ENCODE data around the gene DKK3. TPM values are rescaled to one million over a fixed set of nuclear protein-coding genes. Genes with fewer than 3 reads are reported as not detected.

Gene DKK3
- polyA plus RNA-seq, 1 donor: 49.7 TPM

DNA sequence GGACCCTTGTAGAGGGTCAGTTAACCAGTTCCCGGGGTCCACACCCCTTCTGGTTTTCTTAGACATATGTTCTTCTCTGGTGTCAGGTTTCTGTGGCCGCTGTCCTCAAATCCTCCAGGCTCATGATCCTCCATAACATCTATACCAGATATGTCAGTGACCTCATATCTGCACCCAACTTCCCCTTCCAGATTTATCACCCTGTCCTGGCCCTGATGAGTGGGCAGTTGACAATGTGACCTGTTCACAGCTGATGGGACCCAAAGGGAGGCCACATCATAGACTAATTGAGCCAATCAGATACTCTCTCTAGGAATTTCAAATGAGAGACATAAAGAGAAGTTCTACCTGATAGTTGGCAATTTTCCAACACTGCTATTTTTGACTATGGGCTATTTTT is 5.1 kb downstream of the DKK3 start:
- DNase-seq: no peak

DNA sequence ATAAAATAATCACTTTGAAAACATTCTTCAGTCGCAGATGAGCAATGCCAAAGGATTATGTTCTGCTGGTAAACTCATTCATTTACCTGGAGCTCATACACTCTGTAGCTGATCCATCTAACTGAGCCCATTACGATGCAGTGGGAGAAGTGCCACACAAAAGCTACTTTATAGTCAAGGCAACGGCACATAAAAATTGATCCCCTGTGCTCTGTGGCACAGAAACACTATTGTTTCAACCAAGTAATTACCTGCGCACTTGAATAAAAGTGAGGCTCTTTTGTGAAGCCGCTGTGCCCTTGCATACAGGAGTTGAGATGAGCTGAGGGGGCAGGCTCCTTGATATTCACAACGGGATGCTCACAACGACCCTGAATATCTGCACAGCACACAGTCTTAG is 7.2 kb downstream of the DKK3 start:
- no peak for DNase-seq

DNA sequence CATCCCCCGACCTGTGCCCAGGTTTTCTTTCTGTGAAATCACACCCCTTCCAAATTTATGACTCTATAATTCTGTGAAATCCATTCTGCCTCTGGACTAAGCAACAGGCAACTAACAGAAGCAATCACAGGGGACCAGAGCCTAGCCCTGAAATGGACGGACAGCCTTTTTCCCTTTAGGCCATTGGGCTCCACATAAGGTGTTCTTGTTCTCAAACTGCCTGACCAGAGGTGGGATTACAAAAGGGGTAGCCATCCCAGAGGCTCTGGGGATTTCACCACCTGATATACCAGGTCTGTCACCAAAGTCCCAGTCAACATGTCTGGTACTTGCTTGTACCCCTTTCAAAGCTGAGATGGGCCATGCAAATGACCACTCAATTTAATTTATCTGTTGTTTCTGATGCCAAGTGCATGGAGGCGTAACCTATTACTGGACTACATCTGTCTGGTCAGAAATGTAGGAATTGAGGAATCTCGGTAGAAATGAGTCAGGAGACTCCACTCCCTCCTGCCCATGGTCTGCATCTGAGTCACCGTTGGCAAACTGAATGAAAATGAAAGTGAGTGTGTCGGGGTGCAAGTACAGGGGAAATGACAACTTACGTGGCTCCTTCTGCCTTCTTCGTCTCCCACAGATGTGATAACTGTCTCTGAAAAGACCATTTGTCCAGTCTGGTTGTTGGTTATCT is 10.2 kb downstream of the DKK3 start:
- no peak for DNase-seq

- DNase-seq: no peak
Measured at GRCh38 chr11:11997049-11997322, 11.4 kb downstream of the DKK3 start.

DNA sequence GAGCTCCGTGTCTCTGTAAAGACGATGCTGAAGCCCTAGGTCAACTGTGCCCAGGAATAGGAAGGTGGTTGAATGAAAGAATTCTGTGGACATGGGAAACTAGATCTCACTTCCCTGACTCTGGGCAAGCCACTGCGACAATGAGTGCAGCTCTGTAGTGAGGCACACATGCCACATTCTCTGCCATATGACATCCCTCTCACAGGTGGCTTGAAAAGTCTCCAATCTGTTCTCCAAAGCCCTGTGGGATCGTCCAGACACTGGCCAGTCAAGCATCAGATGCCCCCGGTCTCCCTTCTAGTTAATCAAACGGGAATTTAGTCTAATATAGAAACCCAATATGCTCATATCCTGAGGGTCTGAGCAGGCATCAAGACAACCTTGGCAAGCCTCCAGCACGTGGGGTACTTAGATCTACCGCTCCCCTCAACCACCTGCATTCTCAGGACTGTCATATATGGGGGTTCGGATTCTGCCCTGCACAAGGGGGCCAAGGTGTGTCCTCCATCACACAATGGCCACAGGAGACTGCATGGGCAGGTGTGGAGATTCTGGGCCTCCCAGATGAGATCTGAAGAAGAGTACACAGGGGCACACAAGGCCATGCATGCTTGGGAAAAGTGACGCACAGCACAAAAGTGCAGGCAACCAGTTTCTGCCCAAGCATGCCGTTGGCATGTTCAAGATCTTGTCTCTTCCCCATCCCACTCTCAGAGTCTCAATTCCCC is 11.9 kb downstream of the DKK3 start:
- DNase-seq: no peak

DNA sequence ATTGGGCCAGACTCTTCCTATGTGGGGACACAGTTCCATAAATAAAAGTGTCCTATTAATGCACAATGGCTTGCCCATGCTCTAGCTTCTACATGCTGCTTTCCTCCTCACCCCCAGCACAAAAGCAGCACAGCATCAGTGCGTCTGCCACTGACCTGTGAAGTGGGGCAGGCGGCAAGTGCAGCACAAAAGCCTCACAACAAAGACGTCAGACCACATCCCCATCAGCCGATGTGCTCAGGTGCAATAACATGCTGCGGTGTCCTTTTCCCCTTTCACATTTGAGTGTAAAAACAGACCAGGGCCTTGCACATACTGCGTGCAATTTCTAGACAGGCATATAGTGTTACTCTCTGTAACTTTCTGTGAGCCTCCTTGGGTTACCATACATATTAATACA is 12.8 kb downstream of the DKK3 start:
- no peak for DNase-seq

- no peak for DNase-seq
Measured at GRCh38 chr11:11993839-11994238, 14.6 kb downstream of the DKK3 start.

DNA sequence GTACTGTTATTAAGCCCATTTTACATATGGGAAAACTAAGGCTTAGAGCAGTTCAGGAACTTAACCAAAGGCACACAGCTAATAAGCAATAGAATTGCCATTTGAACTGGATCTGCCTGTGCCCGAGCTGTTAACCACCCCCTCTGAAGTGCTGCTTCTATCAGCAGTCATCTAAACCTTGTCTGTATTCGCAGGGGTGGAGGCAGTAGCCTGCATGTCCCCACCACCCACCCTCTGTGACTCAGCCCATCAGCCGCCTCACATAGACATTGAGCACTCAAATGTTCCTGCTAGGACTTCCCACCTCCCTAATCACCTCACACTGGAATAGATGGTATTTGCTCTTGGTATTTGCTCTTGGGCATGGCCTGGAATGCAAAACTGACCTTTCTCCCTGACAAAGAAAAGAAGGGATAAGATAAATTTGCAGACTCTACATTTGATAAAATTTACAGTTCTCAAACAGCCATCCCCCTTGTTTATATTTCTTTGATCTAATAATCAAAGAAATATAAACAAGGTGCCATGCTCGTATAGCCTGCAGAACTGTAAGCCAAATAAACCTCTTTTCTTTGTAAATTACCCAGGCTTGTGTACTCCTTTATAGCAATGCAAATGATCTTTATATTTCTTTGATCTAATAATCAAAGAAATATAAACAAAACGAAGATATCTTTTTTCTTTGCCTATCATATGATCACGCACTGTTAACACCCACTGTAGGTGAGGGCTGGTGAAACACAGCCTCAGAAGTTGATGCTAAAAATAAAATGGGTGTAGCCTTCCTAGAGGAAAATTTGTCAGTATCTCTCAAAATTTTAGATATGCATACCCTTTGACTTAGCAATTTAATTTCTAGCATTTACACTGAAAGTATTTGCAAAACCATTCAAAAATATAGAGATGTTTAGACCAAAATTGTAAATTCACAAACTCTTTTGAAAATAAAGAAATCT is 15.9 kb downstream of the DKK3 start:
- no peak for DNase-seq

DNA sequence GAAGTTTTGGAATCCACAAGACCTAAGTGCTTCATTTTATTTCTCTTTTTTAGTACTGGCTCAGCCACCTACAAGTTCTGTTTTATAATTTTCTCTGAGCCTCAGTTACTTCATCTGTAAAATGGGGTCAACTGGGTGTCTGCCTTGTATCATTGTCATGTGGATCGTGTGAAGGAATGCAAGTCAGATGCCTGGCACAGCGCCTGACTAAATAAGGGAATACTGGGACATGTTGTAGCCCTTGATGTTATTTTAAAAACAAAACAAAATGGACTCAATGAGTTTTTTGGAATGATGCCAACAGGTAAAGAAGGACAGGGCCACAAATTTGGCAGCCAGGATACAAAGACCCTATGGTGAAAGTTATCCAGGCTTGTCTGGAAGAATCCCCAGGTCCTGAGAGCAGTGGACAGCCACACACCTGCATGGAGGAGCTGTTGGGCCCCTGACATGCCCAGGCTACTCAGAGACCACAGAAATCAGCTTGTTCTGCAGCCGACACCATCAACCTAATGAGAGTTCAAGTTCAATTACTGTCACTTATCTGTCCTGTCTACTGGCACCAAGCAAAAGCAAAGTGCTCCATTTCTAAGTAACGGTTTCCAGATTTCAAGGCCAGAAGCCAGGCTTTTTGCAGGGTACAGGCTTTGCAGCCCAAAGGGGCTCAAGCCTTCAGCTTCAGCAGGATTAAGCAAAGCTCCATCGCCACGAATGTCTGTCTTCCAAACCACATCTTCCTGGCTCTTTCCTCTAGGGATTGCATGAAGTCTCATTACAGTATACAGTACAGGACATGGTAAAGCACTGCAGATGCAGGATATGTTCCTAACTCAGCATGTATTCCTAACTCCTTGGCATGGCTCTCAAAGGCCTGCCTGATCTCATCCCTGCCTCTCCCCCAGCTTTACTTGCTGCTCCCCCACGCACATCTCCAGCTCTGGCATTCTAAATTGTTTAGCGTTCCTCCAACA is 18.4 kb downstream of the DKK3 start:
- no peak for DNase-seq

GRCh38 chr11:11988681-11989261 is 19.7 kb downstream of the DKK3 start:
- no peak for DNase-seq

GRCh38 chr11:11988099-11988651 is 20.3 kb downstream of the DKK3 start:
- no peak for DNase-seq

DNA sequence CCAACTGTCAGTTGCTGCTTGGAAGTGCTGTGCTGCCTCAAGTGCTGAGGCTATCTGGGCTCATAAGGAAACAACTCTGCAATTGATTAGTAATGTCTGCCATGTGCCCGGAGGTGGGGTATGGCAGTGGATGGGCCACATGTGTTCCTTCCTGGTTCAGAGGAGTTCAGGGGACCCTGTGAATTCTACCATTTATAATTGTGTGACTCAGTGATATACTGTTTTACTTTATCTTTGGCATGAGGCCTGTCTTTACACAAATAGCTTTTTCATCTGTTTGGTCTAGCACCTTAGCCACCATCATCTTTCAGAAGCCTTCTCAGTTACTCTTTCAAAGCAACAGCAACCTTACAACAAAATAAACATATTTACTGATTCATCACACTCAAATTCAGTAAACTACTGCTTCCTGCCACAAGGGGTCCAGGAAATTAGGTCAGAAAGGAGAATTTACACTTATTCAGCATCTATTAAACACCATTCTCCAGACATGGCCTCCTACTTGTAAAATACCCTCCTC is 20.9 kb downstream of the DKK3 start:
- no peak for DNase-seq

GRCh38 chr11:11985954-11986949 is 22.2 kb downstream of the DKK3 start:
- DNase-seq: no peak

DNA sequence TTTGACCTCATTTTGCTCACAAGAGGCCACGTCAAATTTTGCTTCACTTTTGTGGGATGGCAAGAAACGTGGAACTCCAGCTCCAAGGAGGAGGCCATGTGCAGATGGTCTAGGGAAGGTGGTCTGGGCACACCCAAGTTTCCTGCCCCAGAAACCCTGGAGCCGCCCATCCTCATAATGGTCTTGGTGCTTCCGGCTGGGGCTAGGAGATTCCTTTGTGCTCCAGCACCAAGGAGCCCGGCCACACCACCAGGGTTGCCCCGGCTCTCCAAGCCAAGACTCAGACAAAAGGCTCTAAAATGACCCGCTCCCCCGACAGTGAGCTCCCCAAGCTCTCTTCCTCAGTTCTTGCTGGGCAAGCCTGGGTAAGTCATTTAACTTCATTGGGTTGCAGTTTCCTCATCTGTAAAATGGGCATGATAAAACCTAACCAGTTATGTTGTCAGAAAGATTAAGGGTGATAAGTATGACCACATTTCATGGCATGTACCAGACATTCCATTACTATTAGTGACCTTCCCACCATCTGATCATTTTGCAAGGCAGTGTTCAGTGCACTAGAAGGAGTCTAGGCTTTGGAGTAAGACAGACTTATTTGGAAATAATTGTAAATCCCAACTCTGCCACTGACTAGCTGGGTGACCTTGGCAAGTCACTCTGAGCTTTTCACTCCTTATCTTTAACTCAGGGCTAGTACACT is 23.3 kb downstream of the DKK3 start:
- no peak for DNase-seq

DNA sequence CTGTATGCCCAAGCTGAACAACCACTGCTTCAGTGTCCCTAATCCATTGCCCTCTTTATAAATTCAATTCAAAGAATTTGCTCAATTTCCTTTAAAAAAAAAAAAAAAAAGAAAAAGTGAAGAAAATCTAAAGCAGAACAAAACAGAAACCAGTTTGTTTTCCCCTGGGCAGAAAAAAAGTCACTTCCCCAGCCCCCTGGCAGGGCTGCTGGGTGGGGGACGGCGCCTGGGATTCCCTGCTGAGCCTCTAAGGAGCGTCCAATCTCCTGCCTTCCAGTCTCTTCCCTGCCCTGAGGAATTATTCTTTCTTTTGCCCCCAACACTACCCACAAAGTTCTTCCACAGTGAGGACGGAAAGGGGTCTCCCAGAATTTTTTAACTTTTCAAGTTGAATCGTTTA is 23.9 kb downstream of the DKK3 start:
- no peak for DNase-seq

- no peak for DNase-seq
Measured at GRCh38 chr11:11983427-11983826, 25.0 kb downstream of the DKK3 start.

- no peak for DNase-seq
Measured at GRCh38 chr11:11982975-11983374, 25.5 kb downstream of the DKK3 start.

- no peak for DNase-seq
Measured at GRCh38 chr11:11982461-11982860, 26.0 kb downstream of the DKK3 start.

- no peak for DNase-seq
Measured at GRCh38 chr11:11981840-11982239, 26.6 kb downstream of the DKK3 start.

Measured in hindlimb muscle (tissue), 1 donor.